GM12865 (cell line): ENCODE data around the gene ARHGEF33.

Experiments used
- DNase-seq: peaks from one replicate; pipeline ENCODE4 v3.0.0; 2010; ENCODE audit warnings: low read depth
- H3K4me3 ChIP-seq: 2 replicates; pipeline ENCODE4 v1.5.1; 2011; ENCODE audit warnings: mild to moderate bottlenecking, low read depth, low read length, control low read depth
- TF ChIP-seq, protein P1 (sequence below): IDR thresholded peaks from 2 replicates; pipeline ENCODE4 v1.5.1; 2011; ENCODE audit warnings: low read length, control low read depth, low read depth, inconsistent platforms; ENCODE audit not compliant: insufficient read depth; ENCODE audit errors: missing control alignments

The ARHGEF33 gene

DNA sequence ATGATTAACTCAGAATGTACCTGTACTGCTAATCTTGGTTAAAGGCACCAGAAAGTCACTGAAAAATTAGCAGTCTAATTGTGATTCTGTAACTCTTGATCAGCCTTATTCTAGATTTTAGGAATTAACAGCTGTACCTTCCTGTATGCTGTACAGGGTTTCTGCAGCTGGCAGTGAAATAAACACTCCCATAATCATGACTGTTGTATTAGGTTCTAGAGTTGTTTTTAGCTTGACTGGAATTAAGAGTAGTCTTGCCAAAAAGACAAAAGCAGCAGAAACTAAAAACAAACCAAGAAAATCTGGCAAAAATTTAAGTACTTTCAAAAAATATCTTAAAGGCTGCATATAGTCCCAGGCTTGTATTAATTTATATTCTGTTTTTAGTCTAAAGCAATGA lies 127.7 kb downstream of the ARHGEF33 start:
- TF ChIP-seq, protein P1, sequence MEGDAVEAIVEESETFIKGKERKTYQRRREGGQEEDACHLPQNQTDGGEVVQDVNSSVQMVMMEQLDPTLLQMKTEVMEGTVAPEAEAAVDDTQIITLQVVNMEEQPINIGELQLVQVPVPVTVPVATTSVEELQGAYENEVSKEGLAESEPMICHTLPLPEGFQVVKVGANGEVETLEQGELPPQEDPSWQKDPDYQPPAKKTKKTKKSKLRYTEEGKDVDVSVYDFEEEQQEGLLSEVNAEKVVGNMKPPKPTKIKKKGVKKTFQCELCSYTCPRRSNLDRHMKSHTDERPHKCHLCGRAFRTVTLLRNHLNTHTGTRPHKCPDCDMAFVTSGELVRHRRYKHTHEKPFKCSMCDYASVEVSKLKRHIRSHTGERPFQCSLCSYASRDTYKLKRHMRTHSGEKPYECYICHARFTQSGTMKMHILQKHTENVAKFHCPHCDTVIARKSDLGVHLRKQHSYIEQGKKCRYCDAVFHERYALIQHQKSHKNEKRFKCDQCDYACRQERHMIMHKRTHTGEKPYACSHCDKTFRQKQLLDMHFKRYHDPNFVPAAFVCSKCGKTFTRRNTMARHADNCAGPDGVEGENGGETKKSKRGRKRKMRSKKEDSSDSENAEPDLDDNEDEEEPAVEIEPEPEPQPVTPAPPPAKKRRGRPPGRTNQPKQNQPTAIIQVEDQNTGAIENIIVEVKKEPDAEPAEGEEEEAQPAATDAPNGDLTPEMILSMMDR, result no peak
- DNase-seq, result no peak
- no peak overlapping the region for H3K4me3 ChIP-seq

DNA sequence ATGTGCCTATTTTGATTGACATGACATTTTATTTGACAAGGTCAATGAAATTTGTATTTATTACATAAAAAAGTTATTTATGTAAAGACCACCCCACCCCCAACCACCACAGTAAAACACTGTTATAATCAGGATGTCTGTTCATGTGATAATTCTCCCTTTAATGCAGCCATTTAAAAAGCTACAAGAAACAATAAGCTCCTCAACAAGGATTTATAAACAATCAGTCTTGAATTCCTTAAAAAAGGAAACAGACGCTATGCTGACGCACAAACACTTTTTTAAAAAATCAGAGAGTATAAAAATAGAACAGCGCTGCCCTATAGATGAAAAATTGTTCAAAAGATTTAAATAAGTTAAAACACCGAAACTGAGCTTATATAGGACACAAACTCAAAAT lies 129.0 kb downstream of the ARHGEF33 start:
- no peak for DNase-seq
- H3K4me3 ChIP-seq, result no peak overlapping the region
- TF ChIP-seq, protein P1, result no peak

DNA sequence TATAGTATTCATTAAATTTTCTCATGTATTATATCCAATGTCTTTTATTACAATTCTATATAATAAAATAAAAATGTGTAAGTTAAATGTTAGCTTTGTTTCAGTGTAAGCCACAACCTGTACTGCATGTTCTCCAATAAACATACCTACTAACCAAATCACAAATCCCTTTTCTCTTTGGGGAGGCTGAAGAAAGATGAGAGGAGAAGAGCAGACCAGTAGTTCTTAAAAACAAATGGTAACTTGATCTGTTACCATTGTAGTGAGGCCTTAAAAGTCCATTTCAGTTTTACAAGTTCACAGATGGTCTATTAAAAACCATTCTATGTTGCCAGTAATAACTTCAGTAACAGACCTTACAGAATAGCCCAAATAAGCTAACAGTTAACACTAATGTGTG lies 130.7 kb downstream of the ARHGEF33 start:
- H3K4me3 ChIP-seq, result no peak overlapping the region
- no peak for DNase-seq
- TF ChIP-seq, protein P1, result no peak

DNA sequence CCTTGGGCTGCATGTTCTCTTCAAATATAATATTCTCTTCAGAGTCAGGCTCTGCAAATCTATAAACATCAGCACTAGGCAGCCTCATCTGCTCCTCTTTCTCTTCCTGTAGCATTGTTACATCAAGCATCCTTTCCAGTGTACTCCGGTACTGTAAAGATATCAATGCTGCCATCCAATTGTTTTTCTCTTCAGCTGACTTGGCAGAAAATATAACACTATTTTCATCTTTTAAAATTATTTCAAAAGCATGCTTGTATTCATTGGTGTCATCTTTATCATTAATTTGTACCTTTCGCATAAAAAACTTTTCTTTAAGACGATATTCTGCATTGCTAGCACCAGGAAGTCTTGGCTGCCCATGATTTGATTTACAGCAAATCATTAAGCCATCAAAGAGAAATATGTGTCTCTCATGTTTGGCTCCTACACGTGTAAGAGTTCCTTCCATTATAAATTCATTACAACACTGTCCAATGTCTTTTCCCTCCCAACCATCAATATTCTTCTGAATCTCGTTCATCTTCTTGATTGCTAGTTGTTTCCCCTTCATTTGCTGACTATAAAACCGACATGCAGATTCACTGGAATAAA lies 133.1 kb downstream of the ARHGEF33 start:
- H3K4me3 ChIP-seq, result no peak overlapping the region
- TF ChIP-seq, protein P1, result no peak
- no peak for DNase-seq

DNA sequence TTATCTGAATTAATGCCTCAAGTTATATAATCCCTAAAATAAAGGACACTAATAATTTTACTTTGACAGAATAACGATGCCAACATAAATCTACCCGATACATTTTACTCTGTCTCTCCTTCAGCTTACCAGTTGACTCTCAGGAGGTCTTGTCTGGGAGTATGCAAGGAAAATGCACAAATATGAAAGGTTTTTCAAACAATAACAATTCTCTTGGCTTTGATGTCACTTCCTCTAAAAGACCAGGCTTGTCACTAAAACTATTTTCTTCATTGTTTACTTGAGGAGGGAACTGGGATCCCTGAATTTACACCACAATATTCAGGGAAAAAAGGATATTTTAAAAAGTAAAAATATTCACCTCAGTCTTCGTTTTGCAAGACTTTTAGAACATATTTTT lies 134.0 kb downstream of the ARHGEF33 start:
- TF ChIP-seq, protein P1, result no peak
- no peak overlapping the region for H3K4me3 ChIP-seq
- DNase-seq, result no peak

DNA sequence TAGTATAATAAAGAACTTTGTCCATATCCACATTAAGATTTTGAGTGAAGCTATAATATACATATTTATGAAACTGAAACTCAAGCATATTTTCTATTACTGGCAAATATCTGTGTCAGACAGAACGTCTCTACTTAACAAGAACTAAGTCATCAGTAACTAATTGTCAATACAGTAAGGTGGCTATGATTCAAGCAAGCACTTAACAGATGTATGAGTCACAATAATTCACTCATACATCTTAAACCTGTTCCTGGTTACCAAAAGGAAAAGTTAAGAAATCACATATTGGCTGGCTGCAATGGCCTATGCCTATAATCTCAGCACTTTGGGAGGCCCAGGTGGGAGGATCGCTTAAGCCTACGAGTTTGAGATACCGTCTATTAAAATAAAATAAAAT lies 135.2 kb downstream of the ARHGEF33 start:
- no peak overlapping the region for H3K4me3 ChIP-seq
- TF ChIP-seq, protein P1, result no peak
- DNase-seq, result no peak
